Right renal pelvis (tissue), 4 donors: Measurements from ENCODE around the gene BCL2L11. TPM values are rescaled to one million over a fixed set of nuclear protein-coding genes. Genes with fewer than 3 reads are reported as not detected.

Experiments used
- DNase-seq, 4 donors: peaks; one replicate each; pipeline ENCODE4 v3.0.0-alpha.2; 2013; ENCODE audit warnings: low read depth in 4 of 4, low spot score in 3 of 4, missing footprints in 1 of 4
- polyA plus RNA-seq, 4 donors: library from polyadenylated mRNA; unstranded; fragments of 120-200 nt; gene quantifications; one replicate each; pipeline ENCODE4 v1.2.1, GENCODE V29; 2013; ENCODE audit not compliant: insufficient read length in 4 of 4

Gene BCL2L11
- polyA plus RNA-seq, 4 donors = 18.6 to 22.1 (median 19.9) TPM

DNA sequence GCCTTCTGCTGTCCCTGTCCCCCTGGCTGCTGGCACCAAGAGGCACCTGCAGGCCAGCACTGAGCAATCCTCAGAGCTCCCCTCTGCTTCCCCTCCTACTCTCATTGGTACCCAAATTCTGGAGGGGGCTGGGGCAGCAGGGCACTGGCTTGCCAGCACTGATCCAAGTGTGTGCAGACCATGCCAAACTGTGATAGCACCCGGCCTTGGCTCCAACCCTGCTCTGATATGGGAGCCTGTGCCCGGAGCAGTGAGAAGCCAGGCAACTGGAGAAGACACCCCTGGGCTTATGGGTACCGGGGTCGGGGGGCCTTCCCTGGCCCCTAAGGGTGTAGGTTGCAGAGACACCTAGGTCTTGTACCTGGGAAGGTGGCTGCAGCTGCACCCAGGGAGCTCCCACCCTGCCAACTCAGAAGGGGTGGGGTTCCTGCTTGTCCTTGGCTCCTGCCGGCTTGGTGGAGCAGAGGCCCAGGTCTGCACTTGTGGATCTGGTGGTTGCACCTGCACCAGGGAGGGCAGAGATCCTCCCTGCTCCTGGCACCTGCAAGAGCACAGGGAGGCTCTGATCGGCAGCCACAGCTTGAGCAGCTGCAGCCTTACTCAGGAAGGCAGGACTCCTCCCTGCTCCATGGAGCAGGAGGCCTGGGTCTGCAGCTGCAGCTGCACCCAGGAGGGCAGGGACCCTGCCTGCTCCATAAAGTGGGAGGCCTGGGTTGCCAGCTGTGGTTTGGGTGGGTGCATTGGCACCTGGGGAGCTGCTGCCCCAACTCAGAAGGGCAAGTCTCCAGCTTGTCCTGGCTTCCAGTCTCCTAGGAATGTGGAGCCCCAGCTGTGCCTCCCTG lies 96.3 kb downstream of the BCL2L11 start:
- DNase-seq = no peak
